Stimulated activated CD4-positive, alpha-beta T cell treated with anti-CD3 and anti-CD28 coated beads, Interleukin-1b, Interleukin-23, amount 100 ng/mL, for 4 hours (primary cell): Measurements from ENCODE around the gene MAU2.
"Not testable (repeated sequence)": the region's sequence is repeated elsewhere in the genome, so short reads cannot be mapped to it uniquely, and the experiment has no call there.

Experiments used
- DNase-seq, 2 donors: peaks; one replicate each; pipeline ENCODE4 v3.0.0-alpha.2; 2020; ENCODE audit warnings: low read depth in 2 of 2

The MAU2 gene

GRCh38 chr19:19382118-19382517 is 61.5 kb downstream of the MAU2 start:
- no peak for DNase-seq

GRCh38 chr19:19384486-19384885 is 63.9 kb downstream of the MAU2 start:
- no peak for DNase-seq

GRCh38 chr19:19385131-19385895 is 64.7 kb downstream of the MAU2 start:
- DNase-seq, result peak; percentile 99

GRCh38 chr19:19385896-19386869 is 65.6 kb downstream of the MAU2 start:
- peak in 1 of 2 donors; percentile 49 for DNase-seq

GRCh38 chr19:19387108-19387507 is 66.5 kb downstream of the MAU2 start:
- no peak for DNase-seq

- no peak for DNase-seq
Observed at GRCh38 chr19:19388568-19389555, 68.2 kb downstream of the MAU2 start.

GRCh38 chr19:19389683-19390082 is 69.1 kb downstream of the MAU2 start:
- not testable (repeated sequence) for DNase-seq

GRCh38 chr19:19394333-19394732 is 73.7 kb downstream of the MAU2 start:
- not testable (repeated sequence) for DNase-seq

- DNase-seq, result no peak
Observed at GRCh38 chr19:19399733-19400433, 79.3 kb downstream of the MAU2 start.

GRCh38 chr19:19402656-19403372 is 82.2 kb downstream of the MAU2 start:
- DNase-seq, result no peak

GRCh38 chr19:19403373-19403901 is 82.8 kb downstream of the MAU2 start:
- DNase-seq, result no peak

GRCh38 chr19:19404879-19405860 is 84.5 kb downstream of the MAU2 start, which contains the start of gene GATAD2A:
Gene GATAD2A, plus strand, starts transcription at chr19:19405675. Its CDS starts 59,671 bp downstream, at chr19:19465346.
- DNase-seq, result peak; percentile 92 to 93

- peak in 1 of 2 donors; percentile 52 for DNase-seq
Observed at GRCh38 chr19:19405971-19406877, 85.6 kb downstream of the MAU2 start.

- peak in 1 of 2 donors; percentile 33 for DNase-seq
Observed at GRCh38 chr19:19406878-19407632, 86.4 kb downstream of the MAU2 start.

- DNase-seq, result no peak
Observed at GRCh38 chr19:19407633-19407930, 87.0 kb downstream of the MAU2 start.
